Embryonic facial prominence (tissue), 1 donor: Measurements from ENCODE around the gene RPA1.

Source experiments
- DNase-seq: peaks from one replicate; pipeline ENCODE4 v3.0.0-alpha.2; 2016; ENCODE audit errors: extremely low spot score

RPA1 gene

DNA sequence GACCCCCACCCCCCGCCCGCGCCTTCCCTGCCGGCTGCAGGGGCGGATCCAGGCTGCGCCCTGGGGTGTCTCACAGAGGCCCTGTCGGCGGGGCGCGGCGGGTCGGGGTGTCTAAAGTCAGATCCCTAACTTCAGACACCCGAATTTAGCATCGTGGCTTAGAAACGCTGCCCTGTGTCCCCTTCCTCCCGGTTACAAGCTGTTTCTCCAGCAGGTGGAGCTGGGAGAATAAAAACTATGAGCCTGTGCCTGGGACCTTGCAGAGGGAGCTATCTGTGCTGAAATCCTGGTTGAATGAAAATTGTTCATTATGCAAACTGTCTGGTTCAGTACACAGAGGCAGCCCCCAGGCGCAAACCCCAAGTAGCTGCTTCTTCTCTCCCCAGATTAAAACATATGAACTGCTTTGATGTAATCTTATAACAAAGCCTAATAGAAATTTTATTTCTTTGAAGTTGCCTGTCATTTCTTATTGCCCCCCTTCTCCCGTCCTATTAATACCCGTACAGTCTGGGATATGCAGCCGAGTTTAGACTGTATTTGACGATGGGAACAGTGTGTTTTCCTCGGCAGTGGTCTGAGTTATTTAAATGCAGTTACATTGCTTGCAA, 79.0 kb downstream of the RPA1 start:
- DNase-seq: peak; percentile 87

DNA sequence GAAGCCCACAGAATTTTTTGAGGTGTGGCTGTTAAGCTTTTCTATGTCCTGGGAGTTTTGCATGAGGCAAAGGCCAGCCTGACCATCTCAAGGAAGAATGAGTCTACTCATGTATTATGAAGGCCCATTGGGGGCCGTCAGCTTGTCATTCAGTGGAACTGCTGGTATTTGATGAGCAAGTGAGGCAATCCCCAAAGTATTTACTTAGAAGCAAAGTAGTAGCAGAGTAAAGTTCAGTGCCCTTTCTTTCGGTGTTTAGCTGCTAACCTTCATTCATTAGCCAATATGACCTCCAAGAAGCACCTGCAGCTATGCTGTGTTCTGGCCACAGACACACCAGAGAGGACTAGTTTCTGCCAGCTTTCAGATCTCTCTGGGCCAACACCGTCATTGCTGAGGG, 80.2 kb downstream of the RPA1 start:
- no peak for DNase-seq

DNA sequence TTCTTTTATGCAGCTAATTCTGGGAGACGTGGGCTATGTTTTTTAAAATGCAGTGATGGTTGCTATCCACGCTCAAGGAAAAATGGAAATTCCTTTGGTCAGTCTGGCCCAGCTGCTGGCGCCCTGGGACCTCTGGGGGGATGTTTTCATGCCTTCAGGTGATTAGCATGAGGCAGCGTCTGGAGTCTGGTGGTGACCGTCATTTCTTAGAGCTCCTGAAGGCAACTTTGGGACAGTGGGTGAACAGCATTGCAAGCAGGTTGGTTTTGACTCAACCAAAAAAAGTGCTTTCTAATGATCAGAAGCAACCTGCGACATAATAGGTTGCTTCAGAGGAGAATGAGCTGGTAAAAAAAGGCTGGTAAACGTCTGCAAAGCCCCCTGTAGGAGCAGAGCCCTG, 82.3 kb downstream of the RPA1 start:
- DNase-seq: no peak

DNA sequence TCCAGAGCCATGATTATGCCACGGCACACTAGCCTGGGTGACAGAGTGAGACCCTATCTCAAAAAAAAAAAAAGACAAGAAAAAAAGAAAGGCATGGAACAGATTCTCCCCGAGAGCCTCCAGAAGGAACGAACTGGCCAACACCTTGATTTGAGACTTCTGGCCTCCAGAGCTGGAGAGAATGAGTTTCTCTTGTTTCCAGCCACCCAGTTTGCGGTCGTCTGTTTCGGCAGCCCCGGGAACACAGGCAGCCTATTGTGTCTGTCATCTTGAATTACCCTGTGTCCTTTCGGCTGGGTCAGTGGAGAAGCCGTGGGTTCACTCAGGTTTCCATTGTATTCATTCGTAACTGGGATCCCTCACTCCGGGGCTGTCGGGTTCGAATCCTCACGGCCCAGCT, 83.9 kb downstream of the RPA1 start:
- no peak for DNase-seq

DNA sequence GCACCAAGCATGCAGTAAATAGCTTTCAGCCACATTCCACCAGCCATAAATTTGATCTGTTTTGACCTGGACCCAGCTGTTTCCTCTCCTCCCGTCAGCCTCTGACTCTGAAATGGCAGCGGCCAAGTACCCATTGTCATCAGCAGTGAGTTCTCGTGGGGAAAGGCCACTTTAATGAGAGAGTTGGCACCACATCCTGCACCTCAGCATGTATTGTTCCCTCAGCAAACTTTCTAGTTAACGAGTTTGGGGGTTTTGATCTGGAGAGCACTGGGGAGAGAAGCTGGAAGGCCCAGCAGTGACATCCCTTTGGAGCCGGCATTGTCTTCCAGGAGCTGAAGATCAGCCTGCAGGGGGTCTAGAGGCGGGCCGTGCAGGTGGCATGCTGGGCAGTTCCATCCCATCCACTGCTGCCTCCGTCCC, 84.9 kb downstream of the RPA1 start:
- no peak for DNase-seq

- no peak for DNase-seq
Observed at GRCh38 chr17:1915889-1916288, 86.1 kb downstream of the RPA1 start.

DNA sequence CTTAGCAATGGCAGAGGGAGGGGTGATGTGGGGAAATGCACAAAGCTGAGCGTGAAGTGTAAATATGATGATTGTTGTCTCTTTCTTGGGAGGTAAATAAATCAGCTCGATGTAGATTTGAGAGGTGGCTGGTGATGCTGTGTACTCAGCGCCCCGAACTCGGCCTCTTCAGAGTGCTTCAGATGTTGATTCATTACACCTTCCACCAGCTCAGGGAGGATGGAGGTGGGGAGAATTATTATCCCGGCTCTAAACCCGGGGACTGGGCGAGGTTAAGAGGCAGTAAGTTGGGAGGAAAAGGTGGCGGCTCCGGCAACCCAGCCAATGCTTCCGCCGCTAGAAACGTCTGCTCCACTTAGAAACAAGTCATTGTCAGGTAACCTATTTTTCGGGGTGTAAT, 86.5 kb downstream of the RPA1 start:
- DNase-seq: no peak

GRCh38 chr17:1916963-1917715, 87.3 kb downstream of the RPA1 start:
- no peak for DNase-seq

DNA sequence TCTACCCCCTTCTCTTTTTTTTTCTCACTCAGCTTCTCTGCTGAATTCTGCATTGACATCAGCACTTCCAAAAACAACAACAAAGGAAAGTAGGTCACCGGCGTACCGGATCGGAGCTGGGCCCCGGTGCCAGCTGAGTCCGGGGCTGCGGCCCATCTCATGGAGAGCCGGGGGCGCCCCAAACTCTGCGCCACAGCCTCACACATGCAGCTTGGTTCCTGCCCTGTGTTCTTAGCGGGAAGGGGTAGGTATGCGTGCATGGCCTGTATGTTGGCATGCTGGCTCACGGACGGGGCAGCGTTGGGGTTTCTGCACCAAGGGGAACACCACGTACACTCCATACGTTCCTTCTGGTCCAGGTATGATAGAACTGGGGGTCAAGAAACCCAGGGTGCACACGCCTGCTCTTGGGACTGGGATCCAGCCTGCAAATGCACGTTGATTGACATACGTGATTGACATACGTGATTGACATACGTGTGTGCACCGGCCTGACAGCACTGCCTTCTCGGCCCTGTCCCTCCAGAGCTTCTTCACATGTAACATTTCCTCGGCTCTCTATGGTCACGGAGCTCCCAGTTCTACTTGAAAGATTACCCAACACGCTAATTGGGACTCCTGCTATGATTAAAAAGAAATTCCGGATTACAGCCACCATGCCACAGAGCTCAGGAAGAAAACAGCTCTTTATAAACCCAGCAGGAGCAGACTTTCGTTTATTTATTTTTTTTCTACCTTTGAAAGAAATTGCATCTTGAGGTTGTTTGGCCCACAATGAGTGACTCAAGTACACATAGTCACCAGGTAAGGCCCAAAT, 88.7 kb downstream of the RPA1 start:
- no peak for DNase-seq

GRCh38 chr17:1919201-1919600, 89.4 kb downstream of the RPA1 start:
- DNase-seq: no peak

GRCh38 chr17:1920948-1921351, 91.1 kb downstream of the RPA1 start:
- DNase-seq: no peak

DNA sequence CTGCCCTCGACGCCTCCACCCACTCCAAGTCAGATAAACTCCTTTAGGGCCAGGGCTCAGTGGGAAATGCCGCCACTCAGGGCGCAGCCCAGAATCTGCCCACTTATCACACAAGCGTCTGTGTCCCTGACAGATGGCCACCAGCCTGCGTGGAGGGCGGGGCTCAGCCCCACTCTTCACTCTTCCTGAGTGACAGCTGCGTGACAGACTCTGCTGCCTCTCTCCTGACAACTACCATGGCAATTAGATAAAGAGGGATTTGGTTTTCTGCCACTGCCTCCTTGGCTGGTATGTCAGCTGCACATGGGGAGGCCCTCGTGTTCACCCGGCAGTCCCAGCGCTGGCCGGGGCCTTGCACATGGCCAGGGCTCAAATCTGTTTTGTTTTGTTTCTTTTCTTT, 99.2 kb downstream of the RPA1 start:
- DNase-seq: no peak

DNA sequence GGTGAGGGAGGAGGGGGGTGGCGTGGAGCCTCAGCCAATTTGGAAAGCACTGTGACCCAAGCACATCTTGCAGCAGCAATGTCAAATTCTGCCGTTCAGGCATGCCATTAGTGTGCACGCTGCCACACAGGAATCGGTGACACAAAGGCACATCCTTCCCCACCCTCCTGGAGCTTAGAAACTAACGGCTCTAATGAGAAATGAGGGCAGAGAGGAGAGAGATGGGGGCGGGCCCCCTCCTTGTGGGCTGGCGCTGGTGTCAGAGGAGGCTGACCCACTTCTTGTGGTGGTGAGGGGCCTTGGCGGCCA, 100.5 kb downstream of the RPA1 start:
- no peak for DNase-seq

DNA sequence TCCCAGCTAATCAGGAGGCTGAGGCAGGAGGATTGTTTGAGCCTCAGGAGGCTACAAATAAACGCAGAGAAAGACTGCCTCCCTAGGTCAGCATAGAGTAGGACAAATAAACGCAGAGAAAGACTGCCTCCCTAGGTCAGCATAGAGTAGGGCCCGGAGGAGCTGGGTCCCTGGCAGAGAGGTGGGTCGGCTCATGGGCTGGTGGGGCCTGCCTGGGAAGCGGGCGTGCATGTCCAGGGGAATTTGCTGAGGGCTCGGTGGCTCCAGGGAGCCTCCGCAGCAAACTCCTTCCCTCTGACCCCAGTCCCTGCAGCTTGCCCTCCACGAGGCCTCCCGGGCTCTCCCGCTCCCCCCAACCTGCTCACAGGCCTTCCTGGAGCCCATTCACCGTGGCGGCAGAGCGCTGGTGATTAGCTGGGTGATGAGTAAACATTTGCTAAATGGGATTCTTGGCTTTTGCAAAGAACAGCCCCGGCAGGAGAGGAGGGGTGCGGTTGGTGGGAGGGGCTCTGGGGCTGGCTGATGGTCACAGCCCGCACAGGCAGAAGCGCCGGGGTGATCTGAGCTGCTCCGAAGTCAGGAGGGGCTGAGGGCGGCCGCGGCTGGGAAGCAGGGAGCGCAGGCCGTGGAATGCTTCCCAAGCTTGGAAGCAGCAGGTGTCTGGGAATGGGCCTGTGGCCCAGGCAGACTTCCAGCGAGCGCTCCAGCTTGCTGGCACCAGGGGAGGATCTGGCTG, 102.2 kb downstream of the RPA1 start:
- no peak for DNase-seq

GRCh38 chr17:1933875-1934715, 104.3 kb downstream of the RPA1 start:
- no peak for DNase-seq

DNA sequence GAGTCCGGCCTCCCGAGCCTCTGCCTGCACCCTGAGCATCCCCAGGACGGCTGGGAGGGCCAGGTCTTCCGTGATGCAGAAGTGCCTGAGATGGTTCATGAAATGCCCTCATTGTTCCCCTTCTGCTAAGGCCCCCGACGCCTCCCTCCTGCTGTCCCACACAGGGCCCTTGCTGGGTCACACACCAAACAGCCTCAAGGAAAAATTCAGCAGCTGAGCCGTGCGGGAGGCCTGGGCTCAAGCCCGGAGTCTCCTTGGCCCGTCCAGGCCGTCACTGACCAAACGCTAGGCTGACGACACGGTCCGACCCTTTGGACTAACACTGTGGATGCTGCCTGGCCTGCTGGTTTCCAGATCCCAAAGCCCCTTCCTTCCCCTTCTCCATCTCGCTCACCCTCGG, 105.1 kb downstream of the RPA1 start:
- DNase-seq: no peak

- no peak for DNase-seq
Observed at GRCh38 chr17:1936766-1937165, 107.0 kb downstream of the RPA1 start.

GRCh38 chr17:1937461-1937860, 107.7 kb downstream of the RPA1 start:
- DNase-seq: no peak

DNA sequence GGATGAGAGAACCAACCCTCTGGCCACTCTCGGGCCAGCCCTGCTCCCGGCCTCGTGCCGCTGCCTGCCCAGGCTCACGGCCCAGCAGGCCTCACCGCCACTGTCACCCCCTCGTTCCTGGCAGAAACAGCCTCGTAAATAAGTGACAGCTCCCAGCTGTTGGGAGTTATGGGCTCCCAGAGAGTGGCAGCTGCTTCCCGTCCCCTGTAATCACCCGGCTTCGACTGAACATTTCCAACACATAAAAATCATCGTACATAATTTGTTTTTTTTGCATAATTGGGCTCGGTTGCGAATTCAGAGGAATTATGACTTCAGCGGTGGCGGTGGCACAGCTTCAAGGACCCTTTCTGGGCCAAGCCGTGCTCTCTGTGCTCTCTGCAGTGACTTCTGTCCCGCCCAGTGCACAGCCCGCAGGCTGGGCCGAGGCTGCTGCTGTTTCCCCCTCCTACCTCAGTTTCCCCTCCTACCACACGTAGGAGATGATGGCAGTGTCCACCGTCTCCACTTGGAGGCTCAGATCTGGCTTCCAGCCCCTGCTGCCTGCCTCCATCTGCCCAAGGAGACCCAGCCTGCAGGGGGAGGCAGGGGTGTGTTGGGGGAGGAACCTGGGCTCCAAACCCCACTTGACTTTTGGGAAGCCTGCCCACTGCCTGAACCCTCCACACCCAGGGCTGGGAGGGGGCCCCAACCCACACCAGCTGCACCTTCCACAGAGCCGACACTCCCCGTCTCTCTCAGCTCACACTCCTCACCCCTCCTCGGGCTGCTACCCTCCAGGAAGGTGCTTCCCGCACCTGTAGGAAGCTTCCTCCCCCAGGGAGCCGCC, 110.4 kb downstream of the RPA1 start:
- DNase-seq: no peak

DNA sequence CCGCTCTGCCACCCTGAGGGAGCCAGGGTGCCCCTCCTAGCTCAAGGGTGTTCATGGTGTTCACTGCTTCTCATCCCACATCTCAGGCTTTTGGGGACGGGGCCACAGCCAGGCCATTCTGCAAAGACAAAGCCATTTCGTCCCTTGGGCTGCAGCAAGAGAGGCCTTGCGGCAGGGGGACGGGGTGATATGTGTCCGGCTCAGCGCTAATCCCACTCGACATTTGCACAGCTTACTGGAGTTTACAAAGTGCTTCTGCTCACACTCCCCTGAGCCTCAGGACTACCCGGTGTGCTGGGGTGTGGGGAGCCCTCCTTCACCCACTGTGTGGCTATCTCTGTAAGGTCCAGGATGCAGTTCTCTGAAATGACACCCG, 111.0 kb downstream of the RPA1 start:
- no peak for DNase-seq
